LNCAP (cell line): Measurements from ENCODE around the gene BICRAL.

Experiments
- TF ChIP-seq, protein P1 (sequence below): fragments of 450-650 bp; IDR thresholded peaks from 2 replicates; pipeline ENCODE4 v1.5.1; 2017; ENCODE audit warnings: mild to moderate bottlenecking

Gene BICRAL

DNA sequence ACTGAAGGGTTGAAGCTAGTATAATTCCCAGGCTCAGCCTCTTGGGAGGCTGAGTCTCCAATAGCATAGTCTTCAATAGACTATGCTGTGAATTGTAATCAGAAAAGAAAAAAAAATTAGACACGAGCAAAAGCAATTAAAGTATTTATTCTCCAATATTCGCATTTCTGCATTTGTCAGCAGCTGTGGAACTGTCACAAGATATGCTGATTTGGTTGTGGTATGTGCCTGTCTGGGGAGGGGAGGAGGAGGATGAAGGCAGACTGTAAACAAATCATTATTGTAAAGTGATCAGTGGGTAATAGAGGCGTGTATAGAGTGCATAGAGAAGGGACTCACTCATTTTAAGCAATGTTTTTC lies 10.1 kb upstream of the BICRAL start:
- TF ChIP-seq, protein P1, sequence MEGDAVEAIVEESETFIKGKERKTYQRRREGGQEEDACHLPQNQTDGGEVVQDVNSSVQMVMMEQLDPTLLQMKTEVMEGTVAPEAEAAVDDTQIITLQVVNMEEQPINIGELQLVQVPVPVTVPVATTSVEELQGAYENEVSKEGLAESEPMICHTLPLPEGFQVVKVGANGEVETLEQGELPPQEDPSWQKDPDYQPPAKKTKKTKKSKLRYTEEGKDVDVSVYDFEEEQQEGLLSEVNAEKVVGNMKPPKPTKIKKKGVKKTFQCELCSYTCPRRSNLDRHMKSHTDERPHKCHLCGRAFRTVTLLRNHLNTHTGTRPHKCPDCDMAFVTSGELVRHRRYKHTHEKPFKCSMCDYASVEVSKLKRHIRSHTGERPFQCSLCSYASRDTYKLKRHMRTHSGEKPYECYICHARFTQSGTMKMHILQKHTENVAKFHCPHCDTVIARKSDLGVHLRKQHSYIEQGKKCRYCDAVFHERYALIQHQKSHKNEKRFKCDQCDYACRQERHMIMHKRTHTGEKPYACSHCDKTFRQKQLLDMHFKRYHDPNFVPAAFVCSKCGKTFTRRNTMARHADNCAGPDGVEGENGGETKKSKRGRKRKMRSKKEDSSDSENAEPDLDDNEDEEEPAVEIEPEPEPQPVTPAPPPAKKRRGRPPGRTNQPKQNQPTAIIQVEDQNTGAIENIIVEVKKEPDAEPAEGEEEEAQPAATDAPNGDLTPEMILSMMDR, result no peak

DNA sequence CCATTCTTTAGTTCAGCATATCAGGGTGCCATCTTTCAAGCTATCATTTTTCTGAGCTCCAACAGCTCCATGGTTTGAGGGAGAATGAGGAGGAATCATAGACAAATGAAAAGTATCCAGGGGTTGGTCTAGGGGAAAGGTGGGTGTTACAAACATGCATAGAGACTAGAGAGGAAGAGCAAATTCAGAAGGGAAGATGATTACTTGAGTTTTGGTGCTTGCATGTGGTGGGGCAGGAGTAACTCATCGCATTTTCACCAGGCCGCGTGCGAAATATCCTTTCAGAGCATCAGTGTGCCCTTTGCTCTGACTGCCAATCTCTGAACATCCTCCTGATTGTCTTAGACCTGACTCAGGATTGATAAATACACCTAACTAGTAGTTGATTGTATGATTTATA lies 7.7 kb upstream of the BICRAL start:
- TF ChIP-seq, protein P1, result no peak

DNA sequence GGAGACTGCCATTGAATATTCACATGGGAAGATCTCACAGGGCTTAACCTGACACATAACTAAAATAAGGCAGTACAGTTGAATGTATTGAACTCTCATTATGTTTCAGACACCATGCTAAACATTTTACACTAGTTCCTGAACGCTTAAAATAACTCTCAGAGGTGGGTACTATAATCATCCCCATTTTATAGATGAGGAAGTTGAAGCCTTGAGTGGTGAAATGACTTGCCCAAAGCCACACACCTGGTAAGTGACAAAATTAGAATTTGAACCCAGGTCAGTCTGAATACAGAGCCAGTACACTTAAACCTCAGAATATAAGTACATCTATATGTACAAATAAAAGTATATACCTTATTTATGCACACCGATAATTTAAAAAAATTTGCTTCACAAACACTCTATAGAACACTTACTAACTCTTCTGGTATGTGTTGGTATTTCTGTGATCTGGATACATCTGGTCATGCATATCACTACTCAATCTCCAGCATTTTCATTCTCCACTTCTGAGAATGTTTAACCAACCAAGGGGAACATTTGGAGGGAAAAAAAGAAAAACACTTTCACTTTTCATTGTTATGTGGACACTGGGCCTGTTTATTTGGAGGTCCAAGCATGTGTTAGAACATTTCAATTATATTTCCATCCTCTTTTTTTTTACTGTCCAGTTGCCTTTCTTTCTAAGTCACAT lies 4.6 kb upstream of the BICRAL start:
- TF ChIP-seq, protein P1, result no peak

DNA sequence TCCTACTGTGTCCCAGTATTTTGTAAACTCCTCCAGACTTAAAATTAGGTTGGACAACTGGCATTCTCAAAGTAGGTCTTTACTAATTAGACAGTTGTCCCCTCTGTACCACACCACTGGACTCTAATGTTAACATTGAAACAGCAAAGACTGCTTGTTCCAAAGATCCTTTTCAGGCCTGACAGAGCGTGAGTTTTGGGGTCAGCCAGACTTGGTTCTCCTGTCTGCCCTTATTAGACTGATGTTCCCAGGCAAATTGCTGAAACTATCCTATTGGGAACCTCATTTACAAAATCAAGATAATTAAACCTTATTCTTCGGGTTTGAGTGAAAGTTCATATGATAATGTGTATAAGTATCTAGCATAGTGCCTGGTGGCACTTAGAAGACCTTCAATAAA lies 3.7 kb upstream of the BICRAL start:
- TF ChIP-seq, protein P1, result no peak

DNA sequence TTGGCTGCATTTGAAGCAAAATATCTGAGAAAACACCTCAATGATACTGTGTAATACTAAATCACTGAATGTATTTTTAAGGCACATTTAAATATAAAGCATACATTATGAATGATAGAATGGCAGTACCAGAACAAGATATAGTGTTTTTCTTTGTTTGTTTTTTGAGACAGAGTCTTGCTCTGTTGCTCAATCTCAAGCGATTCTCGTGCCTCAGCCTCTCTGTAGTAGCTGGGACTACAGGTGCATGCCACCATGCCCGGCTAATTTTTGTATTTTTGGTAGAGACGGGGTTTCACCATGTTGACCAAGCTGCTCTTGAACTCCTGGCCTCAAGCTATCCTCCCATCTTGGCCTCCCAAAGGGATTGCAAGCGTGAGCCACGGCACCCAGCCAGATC lies 2.3 kb upstream of the BICRAL start:
- TF ChIP-seq, protein P1, result no peak

DNA sequence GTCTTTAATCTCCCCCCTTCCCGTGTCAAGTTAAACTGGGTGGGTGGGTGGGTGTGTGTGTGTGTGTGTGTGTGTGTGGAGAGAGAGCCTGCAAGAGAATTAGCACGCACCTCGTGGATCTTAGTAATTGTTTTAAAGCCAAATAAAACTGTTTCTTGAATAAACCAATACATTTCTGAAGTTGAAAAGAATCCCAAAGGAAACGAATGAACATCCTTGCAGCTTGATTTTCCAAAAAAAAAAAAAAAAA lies 381 bp upstream of the BICRAL start:
- TF ChIP-seq, protein P1, result no peak

DNA sequence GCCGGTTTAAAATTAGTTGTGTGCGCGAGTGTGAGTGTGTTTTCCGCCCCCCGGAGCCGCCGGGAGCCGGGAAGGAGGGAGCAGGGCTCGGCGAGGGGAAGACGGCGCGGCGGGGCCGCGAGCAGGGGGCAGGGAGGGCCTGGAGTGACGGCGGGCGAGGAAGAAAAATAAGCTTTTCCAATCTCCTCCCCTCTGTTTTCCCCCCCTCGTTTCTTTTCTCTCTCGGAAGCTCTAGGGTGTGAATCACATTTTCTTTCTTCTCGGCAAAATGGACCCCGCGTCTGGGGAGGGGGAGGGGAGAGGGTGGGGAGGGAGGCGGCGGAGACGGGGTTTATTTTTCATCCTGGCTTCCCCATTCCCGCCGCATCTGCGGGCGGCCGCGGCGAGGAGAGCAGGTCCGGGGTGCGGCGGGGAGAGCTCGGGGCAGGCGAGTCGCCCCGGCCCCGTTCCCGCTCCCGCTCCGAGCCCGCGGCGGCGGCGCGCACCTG lies 881 bp downstream of the BICRAL start:
- TF ChIP-seq, protein P1, result no peak
